GM21825 (cell line): Measurements from ENCODE around the gene NUCB1.

ENCODE experiments used
- ATAC-seq: cut with Tn5 transposase; IDR thresholded peaks from one replicate; pipeline ENCODE4 v1.9.1; 2021; ENCODE audit warnings: mild to moderate bottlenecking, moderate library complexity; ENCODE audit not compliant: unreplicated experiment

NUCB1 gene

GRCh38 chr19:48933382-48933932 is 33.3 kb downstream of the NUCB1 start, which contains the start of gene DHDH:
TSS of gene DHDH (plus strand) at chr19:48933699. CDS start at chr19:48933722, 23 bp downstream.
- peak; percentile 74 for ATAC-seq

- ATAC-seq: no peak
Measured at GRCh38 chr19:48934837-48935236, 34.7 kb downstream of the NUCB1 start.

GRCh38 chr19:48935864-48936263 is 35.8 kb downstream of the NUCB1 start:
- no peak for ATAC-seq

- ATAC-seq: no peak
Measured at GRCh38 chr19:48938256-48938655, 38.1 kb downstream of the NUCB1 start.

GRCh38 chr19:48940902-48941301 is 40.8 kb downstream of the NUCB1 start:
- ATAC-seq: no peak

GRCh38 chr19:48943081-48943480 is 43.0 kb downstream of the NUCB1 start:
- ATAC-seq: no peak

GRCh38 chr19:48945415-48945814 is 45.3 kb downstream of the NUCB1 start:
- ATAC-seq: no peak

- no peak for ATAC-seq
Measured at GRCh38 chr19:48945817-48946216, 45.7 kb downstream of the NUCB1 start.

GRCh38 chr19:48946463-48947257 is 46.5 kb downstream of the NUCB1 start:
- ATAC-seq: no peak

- ATAC-seq: no peak
Measured at GRCh38 chr19:48947258-48947542, 47.1 kb downstream of the NUCB1 start.

GRCh38 chr19:48950159-48950558 is 50.0 kb downstream of the NUCB1 start:
- ATAC-seq: no peak

GRCh38 chr19:48950830-48951519 is 50.9 kb downstream of the NUCB1 start:
- ATAC-seq: no peak

GRCh38 chr19:48953141-48953540 is 53.0 kb downstream of the NUCB1 start:
- ATAC-seq: no peak

GRCh38 chr19:48953990-48954594 is 54.0 kb downstream of the NUCB1 start:
- no peak for ATAC-seq

- ATAC-seq: peak; percentile 81
Measured at GRCh38 chr19:48954595-48955307, 54.6 kb downstream of the NUCB1 start, which contains the start of gene BAX. TSS of gene BAX (plus strand) at chr19:48954875. CDS start at chr19:48954929, 54 bp downstream.

- no peak for ATAC-seq
Measured at GRCh38 chr19:48955308-48955958, 55.3 kb downstream of the NUCB1 start.

- ATAC-seq: no peak
Measured at GRCh38 chr19:48958006-48958405, 57.9 kb downstream of the NUCB1 start.

GRCh38 chr19:48959341-48960239 is 59.5 kb downstream of the NUCB1 start:
- ATAC-seq: no peak

- no peak for ATAC-seq
Measured at GRCh38 chr19:48961051-48961649, 61.0 kb downstream of the NUCB1 start.
